Measurements from ENCODE around the gene PCDHGA12.

Gene PCDHGA12

GRCh38 chr5:141439411-141440141 lies 9.3 kb downstream of the PCDHGA12 start:
- in situ Hi-C loops (cut with HindIII; ENCODE audit: low sequenced_read_pairs) = no loop called here

- in situ Hi-C loops (cut with HindIII; ENCODE audit: low sequenced_read_pairs) = no loop called here
These were observed 10.0 kb downstream of the PCDHGA12 start for GRCh38 chr5:141440341-141440740.

- in situ Hi-C loops (cut with HindIII; ENCODE audit: low sequenced_read_pairs) = no loop called here
These were observed 11.4 kb downstream of the PCDHGA12 start for GRCh38 chr5:141441571-141442170.

GRCh38 chr5:141465351-141465750 lies 35.0 kb downstream of the PCDHGA12 start:
- in situ Hi-C loops (cut with HindIII; ENCODE audit: low sequenced_read_pairs) = loop anchor here (10.0 kb wide), 1 partner anchor 59 kb away; no protein-coding TSS in a partner anchor

- in situ Hi-C loops (cut with HindIII; ENCODE audit: low sequenced_read_pairs) = no loop called here
These were observed 45.4 kb downstream of the PCDHGA12 start, which contains the start of gene PCDHGC3 for GRCh38 chr5:141475625-141476131. Gene PCDHGC3, plus strand, starts transcription at chr5:141475966. Its CDS starts 151 bp downstream, at chr5:141476117.

GRCh38 chr5:141476132-141476911 lies 46.0 kb downstream of the PCDHGA12 start:
- in situ Hi-C loops (cut with HindIII; ENCODE audit: low sequenced_read_pairs) = no loop called here

GRCh38 chr5:141477044-141477575 lies 46.8 kb downstream of the PCDHGA12 start:
- in situ Hi-C loops (cut with HindIII; ENCODE audit: low sequenced_read_pairs) = no loop called here

GRCh38 chr5:141477815-141478214 lies 47.5 kb downstream of the PCDHGA12 start:
- in situ Hi-C loops (cut with HindIII; ENCODE audit: low sequenced_read_pairs) = no loop called here

GRCh38 chr5:141478321-141478945 lies 48.1 kb downstream of the PCDHGA12 start:
- in situ Hi-C loops (cut with HindIII; ENCODE audit: low sequenced_read_pairs) = no loop called here

- in situ Hi-C loops (cut with HindIII; ENCODE audit: low sequenced_read_pairs) = no loop called here
These were observed 49.5 kb downstream of the PCDHGA12 start for GRCh38 chr5:141479776-141480175.

All from DLD1 (cell line).